ENCODE data around the gene FCHSD1. TPM values are rescaled to one million over a fixed set of nuclear protein-coding genes. Genes with fewer than 3 reads are reported as not detected.

FCHSD1 gene
- total and polyA plus RNA-seq, 7 donors = 3.0 to 31.3 (median 17.9) TPM

- Histone ChIP-seq H3K36me3 (no peaks in the 10 kb centered on the region), H3K27me3 (peaks cover 0 to 37% (median 28%) of the 10 kb centered on the region in 3 donors), H3K9me3 (no peaks in the 10 kb centered on the region), H3K4me3 (no peak overlapping the region), H3K4me1 (peaks cover 0 to 8% (median 8%) of the 10 kb centered on the region in 4 donors), H3K27ac (no peak overlapping the region)
- no peak for DNase-seq
- TF ChIP-seq POLR2A (IDR thresholded peaks at IDR 0.05) (no peak), CTCF (IDR thresholded peaks at IDR 0.05) (no peak), EP300 (IDR thresholded peaks at IDR 0.05) (no peak), POLR2AphosphoS5 (IDR thresholded peaks at IDR 0.05) (no peak)
- WGBS, 2 donors = 42 to 75% methylated on average over 5 of the region's 5 CpGs
- intact Hi-C loops (cut with DNase I) = loop anchor here (10.0 kb wide), 1 partner anchor 410 kb away; the partner anchor contains the start of gene NDFIP1
These were observed 43.3 kb upstream of the FCHSD1 start for GRCh38 chr5:141694479-141694878.

- intact Hi-C loops (cut with DNase I) = loop anchor here (2.0 to 10.0 kb wide), 3 partner anchors 186 to 412 kb away; partner anchors contain the start of genes NDFIP1 and PCDH1
- Histone ChIP-seq H3K4me1 (peaks cover 0 to 8% (median 8%) of the 10 kb centered on the region in 4 donors), H3K36me3 (no peaks in the 10 kb centered on the region), H3K4me3 (no peak overlapping the region), H3K27ac (no peak overlapping the region), H3K27me3 (peaks cover 0 to 24% (median 15%) of the 10 kb centered on the region in 3 donors), H3K9me3 (no peaks in the 10 kb centered on the region)
- WGBS, 2 donors = 73 to 78% methylated on average over 25 of the region's 25 CpGs
- TF ChIP-seq CTCF (IDR thresholded peaks at IDR 0.05) = no peak
- no peak for DNase-seq
These were observed 41.9 kb upstream of the FCHSD1 start for GRCh38 chr5:141692919-141693725.

- TF ChIP-seq POLR2AphosphoS5 (IDR thresholded peaks at IDR 0.05) (no peak), CTCF (IDR thresholded peaks at IDR 0.05) (no peak), EP300 (IDR thresholded peaks at IDR 0.05) (no peak), POLR2A (IDR thresholded peaks at IDR 0.05) (no peak)
- Histone ChIP-seq H3K27me3 (peaks cover 0 to 18% (median 10%) of the 10 kb centered on the region in 3 donors), H3K27ac (no peak overlapping the region), H3K4me1 (peaks cover 0 to 8% (median 8%) of the 10 kb centered on the region in 4 donors), H3K9me3 (no peaks in the 10 kb centered on the region), H3K4me3 (peak overlapping the region in 3 of 4 donors; percentile 20 to 38 (median 20)), H3K36me3 (no peaks in the 10 kb centered on the region)
- DNase-seq = no peak
- intact Hi-C loops (cut with DNase I) = loop anchor here (2.0 to 10.0 kb wide), 3 partner anchors 186 to 412 kb away; partner anchors contain the start of genes NDFIP1 and PCDH1
- 40 to 42% methylated on average over 5 of the region's 5 CpGs for WGBS, 2 donors
These were observed 41.3 kb upstream of the FCHSD1 start for GRCh38 chr5:141692533-141692888.

- 3 to 5% methylated on average over 30 of the region's 30 CpGs for WGBS, 2 donors
- H3K36me3 ChIP-seq = no peaks in the 10 kb centered on the region
- TF ChIP-seq POLR2A (IDR thresholded peaks at IDR 0.05) (no peak), EP300 (IDR thresholded peaks at IDR 0.05) (no peak), CTCF (IDR thresholded peaks at IDR 0.05) (peak; percentile 88 to 99 (median 94))
- H3K4me1 ChIP-seq = peaks cover 0 to 8% (median 8%) of the 10 kb centered on the region in 4 donors
- H3K27me3 ChIP-seq = peaks cover 0 to 14% (median 10%) of the 10 kb centered on the region in 3 donors
- intact Hi-C loops (cut with DNase I) = loop anchor here (2.0 to 10.0 kb wide), 3 partner anchors 187 to 413 kb away; partner anchors contain the start of genes NDFIP1 and PCDH1
- peak; percentile 88 for DNase-seq
- no peaks in the 10 kb centered on the region for H3K9me3 ChIP-seq
- H3K27ac ChIP-seq = no peak overlapping the region
- H3K4me3 ChIP-seq = peak overlapping the region in 3 of 4 donors; percentile 20 to 38 (median 20)
These were observed 40.8 kb upstream of the FCHSD1 start for GRCh38 chr5:141691867-141692532.
